Activated T-cell treated with anti-CD3 and anti-CD28 coated beads, Interleukin-2, amount 50 U/mL, for 72 hours (primary cell): ENCODE results near the gene GRIA4. TPM values are rescaled to one million over a fixed set of nuclear protein-coding genes. Genes with fewer than 3 reads are reported as not detected.
A peak's percentile ranks its signal among the peaks of the same experiment; 100 is the strongest.

Experiments used
- ATAC-seq, 2 donors: fragments of 150-1000 bp; cut with Tn5 transposase; replicated peaks in 1 of 2; 2 replicates each; pipeline ENCODE4 v1.10.0; 2021; ENCODE audit warnings: moderate library complexity in 2 of 2, mild to moderate bottlenecking in 1 of 2
- DNase-seq, 2 donors: peaks; one replicate each; pipeline ENCODE4 v3.0.0; 2021 to 2022; ENCODE audit warnings: mixed read lengths in 1 of 2
- H3K27ac Mint-ChIP-seq: one replicate; pipeline ENCODE4 v1.8.0; 2022; ENCODE audit warnings: mild to moderate bottlenecking, moderate library complexity, mixed read lengths
- H3K27me3 Mint-ChIP-seq: one replicate; pipeline ENCODE4 v1.8.0; 2022; ENCODE audit warnings: low read depth, mixed read lengths
- H3K36me3 Mint-ChIP-seq, 2 donors: one replicate each; pipeline ENCODE4 v1.8.0; 2022; ENCODE audit warnings: mixed read lengths in 2 of 2, mild to moderate bottlenecking in 1 of 2; ENCODE audit not compliant: insufficient read depth in 2 of 2
- H3K4me1 Mint-ChIP-seq: one replicate; pipeline ENCODE4 v1.8.0; 2022; ENCODE audit warnings: low read depth, mixed read lengths
- H3K4me3 Mint-ChIP-seq, 2 donors: one replicate each; pipeline ENCODE4 v1.8.0; 2022; ENCODE audit warnings: mild to moderate bottlenecking in 2 of 2, mixed read lengths in 2 of 2, moderate library complexity in 2 of 2
- H3K9me3 Mint-ChIP-seq, 2 donors: one replicate each; pipeline ENCODE4 v1.8.0; 2022; ENCODE audit warnings: mixed read lengths in 2 of 2
- total RNA-seq, 2 donors: library from RNA; stranded (reverse); gene quantifications; one replicate each; pipeline ENCODE4 v1.2.3, GENCODE V29; 2022

Gene GRIA4
- total RNA-seq, 2 donors from 2014 or later: not detected

DNA sequence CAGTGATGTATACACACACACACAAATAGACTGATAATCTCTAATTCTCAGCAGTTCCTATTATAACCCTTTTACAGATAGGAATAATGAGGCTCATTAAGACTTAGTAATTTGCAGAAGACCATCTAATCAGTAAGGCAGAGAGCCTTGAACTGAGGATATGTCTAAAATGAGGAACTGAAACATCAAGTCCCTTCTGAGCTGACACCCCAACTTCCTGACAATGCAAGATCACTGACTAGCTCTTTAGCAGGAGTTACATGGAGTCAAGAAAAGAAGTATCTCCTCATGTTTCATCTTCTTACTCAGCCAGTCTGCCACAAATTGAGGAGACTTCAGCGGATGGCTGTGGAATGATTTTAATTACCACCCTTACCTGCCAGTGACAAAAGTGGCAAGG lies 219.2 kb downstream of the GRIA4 start:
- Mint-ChIP-seq H3K36me3 (no peaks in the 10 kb centered on the region), H3K4me3 (no peak overlapping the region), H3K27ac (no peak overlapping the region), H3K9me3 (no peaks in the 10 kb centered on the region), H3K4me1 (no peaks in the 10 kb centered on the region), H3K27me3 (no peaks in the 10 kb centered on the region)
- no peak for DNase-seq
- ATAC-seq: no peak

- H3K4me3 Mint-ChIP-seq: no peak overlapping the region
- no peak for DNase-seq
- H3K4me1 Mint-ChIP-seq: no peaks in the 10 kb centered on the region
- no peaks in the 10 kb centered on the region for H3K36me3 Mint-ChIP-seq
- H3K27ac Mint-ChIP-seq: no peak overlapping the region
- no peaks in the 10 kb centered on the region for H3K27me3 Mint-ChIP-seq
- ATAC-seq: no peak
- no peaks in the 10 kb centered on the region for H3K9me3 Mint-ChIP-seq
These were observed 224.6 kb downstream of the GRIA4 start for GRCh38 chr11:105834461-105834860.

DNA sequence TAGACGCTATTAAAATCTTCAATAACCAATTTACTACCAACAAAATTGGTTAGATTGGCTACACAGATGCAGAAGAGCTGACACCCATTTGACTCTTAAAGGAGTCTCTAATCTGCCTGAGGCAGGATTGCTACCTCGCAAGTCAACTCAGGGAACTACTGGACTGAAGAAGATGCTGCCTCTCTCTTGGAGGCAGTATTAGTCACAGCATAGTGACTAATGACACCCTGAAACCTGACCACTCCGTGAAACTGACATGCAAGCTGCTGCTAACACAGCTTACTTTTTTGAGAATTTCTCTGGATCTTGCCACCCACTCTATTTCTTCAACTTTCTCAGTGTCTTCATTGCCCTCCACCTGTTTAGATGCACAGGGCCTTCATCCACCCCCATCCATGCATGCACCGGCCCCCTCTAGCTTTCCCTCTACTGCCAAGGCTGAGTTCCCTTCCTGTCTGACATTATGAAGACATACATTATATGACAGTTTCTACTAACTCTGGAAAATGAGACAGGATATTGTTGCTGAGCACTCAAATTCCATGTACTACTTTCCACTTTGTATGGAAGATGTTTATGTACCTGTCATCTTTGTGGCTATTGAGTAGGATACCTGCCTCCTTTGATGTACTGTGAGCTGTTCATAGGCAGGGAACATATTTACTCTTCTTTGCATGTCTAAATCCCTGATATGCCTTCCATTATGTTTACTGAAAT lies 229.0 kb downstream of the GRIA4 start:
- no peak overlapping the region for H3K27ac Mint-ChIP-seq
- peak in 1 of 2 donors; percentile 39 for ATAC-seq
- no peaks in the 10 kb centered on the region for H3K4me1 Mint-ChIP-seq

GRCh38 chr11:105840391-105840790 lies 230.5 kb downstream of the GRIA4 start:
- H3K27me3 Mint-ChIP-seq: no peaks in the 10 kb centered on the region
- H3K4me1 Mint-ChIP-seq: no peaks in the 10 kb centered on the region
- ATAC-seq (no peak), DNase-seq (no peak)
- H3K27ac Mint-ChIP-seq: no peak overlapping the region
- H3K4me3 Mint-ChIP-seq: no peak overlapping the region
- H3K9me3 Mint-ChIP-seq: no peaks in the 10 kb centered on the region
- no peaks in the 10 kb centered on the region for H3K36me3 Mint-ChIP-seq

More for the DNA sequence above, 229.0 kb downstream of the GRIA4 start:
- Mint-ChIP-seq H3K36me3 (no peaks in the 10 kb centered on the region), H3K27me3 (no peaks in the 10 kb centered on the region), H3K9me3 (no peaks in the 10 kb centered on the region), H3K4me3 (no peak overlapping the region)
- DNase-seq: no peak

GRCh38 chr11:105852403-105852802 lies 242.5 kb downstream of the GRIA4 start:
- ATAC-seq: no peak
- DNase-seq: no peak
- H3K27ac Mint-ChIP-seq: no peak overlapping the region
- no peak overlapping the region for H3K4me3 Mint-ChIP-seq
- H3K36me3 Mint-ChIP-seq: no peaks in the 10 kb centered on the region
- H3K4me1 Mint-ChIP-seq: no peaks in the 10 kb centered on the region
- peaks cover 6% of the 10 kb centered on the region for H3K27me3 Mint-ChIP-seq
- H3K9me3 Mint-ChIP-seq: no peaks in the 10 kb centered on the region

DNA sequence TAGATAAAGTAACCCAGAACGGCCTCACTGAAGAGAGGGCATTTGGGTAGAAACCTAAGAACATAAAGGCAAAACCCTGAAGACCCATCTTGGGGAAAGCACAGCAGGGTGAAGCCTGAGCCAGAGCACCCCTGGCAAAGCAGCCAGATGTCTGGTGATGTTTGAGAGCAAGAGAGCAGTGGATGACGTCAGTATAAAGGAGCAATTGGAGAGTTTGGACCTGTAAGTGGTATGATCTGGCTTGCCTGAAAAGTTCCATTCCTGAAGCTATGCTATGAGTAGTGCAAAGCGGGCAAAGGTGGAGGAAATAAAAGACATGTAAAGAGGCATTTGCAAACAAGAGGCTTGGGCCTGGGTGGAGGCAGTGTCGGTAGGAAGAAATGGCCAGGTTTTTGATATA lies 244.4 kb downstream of the GRIA4 start:
- no peaks in the 10 kb centered on the region for H3K4me1 Mint-ChIP-seq
- H3K9me3 Mint-ChIP-seq: no peaks in the 10 kb centered on the region
- peaks cover 6% of the 10 kb centered on the region for H3K27me3 Mint-ChIP-seq
- no peak for DNase-seq
- H3K36me3 Mint-ChIP-seq: no peaks in the 10 kb centered on the region
- no peak overlapping the region for H3K27ac Mint-ChIP-seq
- ATAC-seq: no peak
- no peak overlapping the region for H3K4me3 Mint-ChIP-seq

- no peak overlapping the region for H3K27ac Mint-ChIP-seq
- H3K4me3 Mint-ChIP-seq: no peak overlapping the region
- no peaks in the 10 kb centered on the region for H3K9me3 Mint-ChIP-seq
- DNase-seq (no peak), ATAC-seq (no peak)
- no peaks in the 10 kb centered on the region for H3K36me3 Mint-ChIP-seq
- H3K27me3 Mint-ChIP-seq: no peaks in the 10 kb centered on the region
- H3K4me1 Mint-ChIP-seq: no peaks in the 10 kb centered on the region
These were observed 247.1 kb downstream of the GRIA4 start for GRCh38 chr11:105856954-105857353.

GRCh38 chr11:105857728-105858127 lies 247.9 kb downstream of the GRIA4 start:
- Mint-ChIP-seq H3K27ac (no peak overlapping the region), H3K4me1 (no peaks in the 10 kb centered on the region), H3K4me3 (no peak overlapping the region), H3K9me3 (no peaks in the 10 kb centered on the region), H3K27me3 (no peaks in the 10 kb centered on the region), H3K36me3 (no peaks in the 10 kb centered on the region)
- no peak for DNase-seq
- no peak for ATAC-seq

DNA sequence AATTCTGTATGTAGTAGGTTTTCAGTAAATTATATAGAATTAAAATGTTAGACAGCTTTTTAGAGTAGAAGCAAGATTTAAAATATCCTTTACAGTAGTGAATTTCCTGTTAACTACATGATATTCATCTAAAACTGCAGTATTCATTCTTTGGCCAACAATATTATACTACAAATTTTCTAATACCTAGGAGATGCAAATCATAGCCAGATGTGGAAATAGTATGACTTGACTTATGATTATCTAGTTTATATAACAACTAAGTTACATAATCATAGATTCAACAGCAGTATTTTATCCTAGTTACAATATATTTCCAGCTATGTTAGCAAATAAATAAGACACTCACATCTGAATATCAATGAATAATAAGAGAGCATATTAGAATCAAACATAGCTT lies 249.0 kb downstream of the GRIA4 start:
- Mint-ChIP-seq H3K36me3 (no peaks in the 10 kb centered on the region), H3K27ac (no peak overlapping the region), H3K27me3 (no peaks in the 10 kb centered on the region), H3K4me3 (no peak overlapping the region), H3K9me3 (no peaks in the 10 kb centered on the region), H3K4me1 (no peaks in the 10 kb centered on the region)
- ATAC-seq (no peak), DNase-seq (no peak)

- no peaks in the 10 kb centered on the region for H3K4me1 Mint-ChIP-seq
- no peak overlapping the region for H3K4me3 Mint-ChIP-seq
- no peak overlapping the region for H3K27ac Mint-ChIP-seq
- no peak for DNase-seq
- H3K27me3 Mint-ChIP-seq: no peaks in the 10 kb centered on the region
- H3K9me3 Mint-ChIP-seq: no peaks in the 10 kb centered on the region
- no peaks in the 10 kb centered on the region for H3K36me3 Mint-ChIP-seq
- ATAC-seq: no peak
These were observed 250.2 kb downstream of the GRIA4 start for GRCh38 chr11:105860105-105860504.

GRCh38 chr11:105861225-105861624 lies 251.4 kb downstream of the GRIA4 start:
- H3K4me3 Mint-ChIP-seq: no peak overlapping the region
- no peaks in the 10 kb centered on the region for H3K9me3 Mint-ChIP-seq
- ATAC-seq (no peak), DNase-seq (no peak)
- no peaks in the 10 kb centered on the region for H3K27me3 Mint-ChIP-seq
- H3K27ac Mint-ChIP-seq: no peak overlapping the region
- no peaks in the 10 kb centered on the region for H3K36me3 Mint-ChIP-seq
- H3K4me1 Mint-ChIP-seq: no peaks in the 10 kb centered on the region

GRCh38 chr11:105862736-105863367 lies 253.0 kb downstream of the GRIA4 start:
- Mint-ChIP-seq H3K9me3 (no peaks in the 10 kb centered on the region), H3K36me3 (no peaks in the 10 kb centered on the region), H3K27me3 (peaks cover 11% of the 10 kb centered on the region), H3K4me1 (no peaks in the 10 kb centered on the region), H3K27ac (no peak overlapping the region), H3K4me3 (no peak overlapping the region)
- ATAC-seq (no peak), DNase-seq (peak in 1 of 2 donors; percentile 1)

- Mint-ChIP-seq H3K4me3 (no peak overlapping the region), H3K36me3 (no peaks in the 10 kb centered on the region), H3K9me3 (no peaks in the 10 kb centered on the region), H3K4me1 (no peaks in the 10 kb centered on the region), H3K27ac (no peak overlapping the region), H3K27me3 (peaks cover 17% of the 10 kb centered on the region)
- ATAC-seq (no peak), DNase-seq (no peak)
These were observed 253.7 kb downstream of the GRIA4 start for GRCh38 chr11:105863523-105863922.

DNA sequence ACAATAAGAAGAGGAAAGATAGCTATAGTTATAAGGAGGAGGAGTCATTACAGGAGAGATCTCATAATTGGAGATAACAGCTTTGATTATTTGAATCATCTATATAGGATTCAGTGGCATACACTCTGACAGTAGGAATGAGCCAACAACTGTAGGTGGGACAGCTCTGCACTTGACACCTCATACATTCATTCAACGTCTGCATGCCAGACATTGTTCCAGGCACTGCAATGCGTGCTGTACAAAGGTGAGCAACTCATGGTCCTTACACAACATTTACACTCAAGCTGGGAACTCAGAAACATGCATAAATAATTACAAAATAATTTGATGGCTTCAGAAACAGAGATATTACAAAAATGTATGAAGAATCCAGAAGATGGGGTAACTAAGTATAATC lies 257.9 kb downstream of the GRIA4 start:
- Mint-ChIP-seq H3K27me3 (peaks cover 19% of the 10 kb centered on the region), H3K4me3 (no peak overlapping the region), H3K36me3 (no peaks in the 10 kb centered on the region), H3K4me1 (no peaks in the 10 kb centered on the region), H3K27ac (no peak overlapping the region), H3K9me3 (no peaks in the 10 kb centered on the region)
- DNase-seq (no peak), ATAC-seq (no peak)
